SHP77 (cell line): ENCODE measurements around the gene ANKMY1.

Experiments
- DNase-seq, 2 experiments: peaks; one replicate each; lab custom pipeline; 2025; lab: John Stamatoyannopoulos, UW

Gene ANKMY1

GRCh38 chr2:240459401-240460252 is 98.2 kb downstream of the ANKMY1 start:
- DNase-seq, result no peak

GRCh38 chr2:240458900-240459391 is 98.8 kb downstream of the ANKMY1 start:
- no peak for DNase-seq

GRCh38 chr2:240458044-240458899 is 99.5 kb downstream of the ANKMY1 start:
- DNase-seq, result no peak

GRCh38 chr2:240457223-240458043 is 100.4 kb downstream of the ANKMY1 start:
- DNase-seq, result no peak

GRCh38 chr2:240456447-240457222 is 101.2 kb downstream of the ANKMY1 start:
- no peak for DNase-seq

- DNase-seq, result no peak
These were observed 101.9 kb downstream of the ANKMY1 start for GRCh38 chr2:240455647-240456446.

- DNase-seq, result no peak
These were observed 102.5 kb downstream of the ANKMY1 start for GRCh38 chr2:240455272-240455646.

- DNase-seq, result no peak
These were observed 103.5 kb downstream of the ANKMY1 start for GRCh38 chr2:240454106-240454901.

- no peak for DNase-seq
These were observed 104.2 kb downstream of the ANKMY1 start for GRCh38 chr2:240453461-240454105.

GRCh38 chr2:240452462-240453256 is 105.1 kb downstream of the ANKMY1 start:
- peak in 1 of 2 experiments; percentile 65 for DNase-seq

GRCh38 chr2:240451791-240452461 is 105.9 kb downstream of the ANKMY1 start:
- DNase-seq, result no peak

- DNase-seq, result no peak
These were observed 106.6 kb downstream of the ANKMY1 start for GRCh38 chr2:240451108-240451611.

- DNase-seq, result no peak
These were observed 107.2 kb downstream of the ANKMY1 start for GRCh38 chr2:240450532-240451107.

GRCh38 chr2:240449764-240450531 is 107.8 kb downstream of the ANKMY1 start:
- DNase-seq, result no peak

- no peak for DNase-seq
These were observed 109.2 kb downstream of the ANKMY1 start for GRCh38 chr2:240448387-240449274.
